Activated T-cell treated with anti-CD3 and anti-CD28 coated beads, Interleukin-2, amount 50 U/mL, for 24 hours (primary cell): Measurements from ENCODE around the gene DLX2.
A peak's percentile ranks its signal among the peaks of the same experiment; 100 is the strongest.
"Not testable (repeated sequence)": the region's sequence is repeated elsewhere in the genome, so short reads cannot be mapped to it uniquely, and the experiment has no call there.

Experiments used
- DNase-seq: peaks from one replicate; pipeline ENCODE4 v3.0.0-alpha.2; 2020
- H3K27ac Mint-ChIP-seq: 2 replicates; pipeline ENCODE4 v1.8.0; 2020; ENCODE audit warnings: mild to moderate bottlenecking, mixed read lengths
- H3K27me3 Mint-ChIP-seq: 2 replicates; pipeline ENCODE4 v1.8.0; 2020; ENCODE audit warnings: mixed read lengths
- H3K36me3 Mint-ChIP-seq: 2 replicates; pipeline ENCODE4 v1.8.0; 2020; ENCODE audit warnings: low read depth, mixed read lengths
- H3K4me1 Mint-ChIP-seq: 2 replicates; pipeline ENCODE4 v1.8.0; 2020; ENCODE audit warnings: low read depth, mixed read lengths
- H3K4me3 Mint-ChIP-seq: 2 replicates; pipeline ENCODE4 v1.8.0; 2020; ENCODE audit warnings: mild to moderate bottlenecking, moderate library complexity, mixed read lengths
- H3K9me3 Mint-ChIP-seq: 2 replicates; pipeline ENCODE4 v1.8.0; 2020; ENCODE audit warnings: mixed read lengths

DLX2 gene

DNA sequence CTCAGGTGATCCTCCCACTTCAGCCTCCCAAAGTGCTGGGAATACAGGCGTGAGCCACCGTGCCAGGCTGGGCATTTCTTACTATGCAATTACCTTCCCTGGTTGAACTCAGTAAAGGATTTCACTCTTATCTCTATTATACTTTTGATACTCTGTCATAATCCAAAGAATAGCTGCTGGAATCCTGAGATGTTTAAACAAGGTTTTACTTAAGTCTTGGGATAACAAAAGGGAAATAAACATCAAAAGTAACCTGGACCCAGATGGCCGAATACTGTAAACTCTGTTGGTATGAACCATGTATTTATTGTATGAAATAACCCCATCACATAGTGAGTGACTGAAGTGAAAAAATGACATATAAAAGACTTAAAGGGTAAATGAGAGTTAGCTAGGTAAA, 11.9 kb upstream of the DLX2 start:
- H3K4me3 Mint-ChIP-seq = no peak overlapping the region
- peaks cover 3% of the 10 kb centered on the region for H3K4me1 Mint-ChIP-seq
- no peak overlapping the region for H3K27ac Mint-ChIP-seq
- H3K27me3 Mint-ChIP-seq = peaks cover 39% of the 10 kb centered on the region
- no peak for DNase-seq
- no peaks in the 10 kb centered on the region for H3K36me3 Mint-ChIP-seq
- H3K9me3 Mint-ChIP-seq = no peaks in the 10 kb centered on the region

DNA sequence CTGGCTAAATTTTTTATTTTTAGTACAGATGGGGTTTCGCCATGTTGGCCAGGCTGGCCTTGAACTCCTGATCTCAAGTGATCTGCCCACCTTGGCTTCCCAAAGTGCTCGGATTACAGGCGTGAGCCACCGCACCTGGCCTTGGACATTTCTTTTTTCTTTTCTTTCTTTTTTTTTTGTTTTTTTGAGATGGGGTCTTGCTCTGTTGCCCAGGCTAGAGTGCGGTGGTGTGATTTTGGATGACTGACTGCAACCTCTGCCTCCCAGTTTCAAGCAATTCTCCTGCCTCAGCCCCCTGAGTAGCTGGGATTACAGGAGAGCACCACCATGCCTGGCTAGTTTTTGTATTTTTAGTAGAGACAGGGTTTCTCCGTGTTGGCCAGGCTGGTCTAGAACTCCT, 11.5 kb upstream of the DLX2 start:
- H3K27ac Mint-ChIP-seq, H3K4me1 Mint-ChIP-seq, H3K4me3 Mint-ChIP-seq, H3K36me3 Mint-ChIP-seq, DNase-seq, H3K9me3 Mint-ChIP-seq: not testable (repeated sequence)
- H3K27me3 Mint-ChIP-seq = peaks cover 42% of the 10 kb centered on the region

DNA sequence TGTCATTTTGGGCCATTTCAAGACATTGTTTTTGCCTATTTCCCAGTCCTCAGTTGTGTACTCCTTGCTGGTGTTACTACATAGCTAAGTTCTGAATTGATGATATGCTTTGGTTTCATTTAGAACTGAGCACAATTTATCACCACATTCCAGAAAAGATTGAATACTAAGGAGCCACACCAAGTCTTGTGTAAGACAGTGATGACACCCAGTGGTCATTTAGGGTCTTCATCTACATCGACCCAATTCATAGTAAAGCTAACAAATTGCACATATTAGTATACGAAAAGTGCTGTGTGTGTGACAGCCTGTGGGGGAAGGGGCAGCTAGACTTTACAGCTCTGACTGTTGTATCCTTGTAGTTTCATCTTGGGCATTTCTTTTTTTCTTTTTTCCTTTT, 10.9 kb upstream of the DLX2 start:
- H3K4me1 Mint-ChIP-seq = peaks cover 6% of the 10 kb centered on the region
- H3K4me3 Mint-ChIP-seq = no peak overlapping the region
- no peaks in the 10 kb centered on the region for H3K9me3 Mint-ChIP-seq
- H3K36me3 Mint-ChIP-seq = no peaks in the 10 kb centered on the region
- H3K27me3 Mint-ChIP-seq = peaks cover 40% of the 10 kb centered on the region
- DNase-seq = no peak
- H3K27ac Mint-ChIP-seq = no peak overlapping the region

DNA sequence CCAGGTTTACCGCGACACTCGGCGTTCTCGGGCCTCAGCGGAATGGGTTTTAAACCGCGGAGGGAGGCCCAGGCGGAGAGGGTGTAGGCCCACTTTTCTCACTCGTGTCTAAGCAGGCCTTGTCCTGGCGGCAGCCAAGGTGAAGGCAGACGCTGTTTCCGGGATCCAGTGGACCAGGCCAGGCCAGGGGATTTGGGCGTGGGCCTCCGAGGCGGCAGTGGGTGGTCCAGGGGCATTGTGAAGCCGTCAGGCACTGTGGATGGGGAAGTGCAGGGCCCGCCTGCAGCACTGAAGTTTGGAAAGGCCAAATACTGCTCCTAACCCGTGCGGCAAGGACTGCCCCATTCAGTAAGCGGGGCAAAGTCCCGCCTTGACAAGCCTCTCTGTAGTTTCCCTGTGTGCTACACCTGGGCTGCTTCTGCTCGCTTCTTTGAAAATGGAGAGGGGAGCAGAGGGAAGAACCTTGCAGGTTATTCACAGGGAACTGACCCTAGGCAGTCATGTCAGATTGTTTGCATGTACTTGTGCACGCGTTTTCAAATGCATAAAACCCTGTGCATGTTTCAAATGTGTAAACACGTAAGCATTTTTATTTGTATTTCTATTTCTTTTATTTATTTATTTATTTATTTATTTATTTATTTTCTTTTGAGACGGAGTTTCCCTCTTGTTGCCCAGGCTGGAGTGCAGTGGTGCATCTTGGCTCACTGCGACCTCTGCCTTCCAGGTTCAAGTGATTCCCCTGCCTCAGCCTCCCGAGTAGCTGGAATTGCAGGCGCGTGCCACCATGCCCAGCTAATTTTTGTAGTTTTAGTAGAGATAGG, 7.5 kb upstream of the DLX2 start:
- Mint-ChIP-seq H3K4me3 (no peak overlapping the region), H3K9me3 (no peaks in the 10 kb centered on the region), H3K4me1 (peaks cover 29% of the 10 kb centered on the region), H3K27me3 (peaks cover 66% of the 10 kb centered on the region), H3K36me3 (no peaks in the 10 kb centered on the region), H3K27ac (no peak overlapping the region)
- peak; percentile 31 for DNase-seq

DNA sequence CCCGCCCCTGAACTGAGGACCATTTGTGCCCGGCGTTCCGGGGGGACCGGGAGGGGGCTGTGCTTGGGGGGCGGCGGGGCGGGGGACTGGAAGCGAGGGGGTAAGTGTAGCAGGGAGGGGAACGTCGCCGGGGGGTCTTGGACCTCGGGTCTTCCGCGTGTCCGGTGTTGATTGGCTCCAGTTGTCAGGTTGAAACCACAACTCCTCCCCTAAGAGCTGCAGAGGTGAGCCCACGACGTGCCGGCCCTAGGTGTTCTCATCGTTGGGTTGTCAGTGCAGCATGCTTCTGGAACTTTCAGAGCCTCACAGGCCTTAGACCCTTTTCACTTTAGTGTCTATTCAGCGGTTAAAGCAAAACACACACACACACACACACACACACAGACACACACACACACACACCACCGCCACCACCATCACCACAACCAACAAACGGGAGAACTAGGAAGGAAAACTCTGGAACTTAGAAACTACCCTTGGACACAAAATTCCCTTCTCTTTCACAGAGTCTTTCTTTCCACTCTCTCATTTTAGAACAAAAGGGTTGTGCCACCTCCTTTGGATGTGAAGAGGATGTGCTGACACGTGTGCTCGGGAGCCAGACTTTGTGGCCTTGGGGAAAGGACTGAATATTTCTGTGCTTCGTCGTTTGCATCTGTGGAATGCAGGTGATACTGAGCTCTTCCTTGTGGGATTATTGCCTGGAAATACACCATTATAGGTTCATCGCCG, 6.7 kb upstream of the DLX2 start:
- no peak overlapping the region for H3K4me3 Mint-ChIP-seq
- DNase-seq = no peak
- peaks cover 69% of the 10 kb centered on the region for H3K27me3 Mint-ChIP-seq
- H3K27ac Mint-ChIP-seq = no peak overlapping the region
- no peaks in the 10 kb centered on the region for H3K36me3 Mint-ChIP-seq
- H3K4me1 Mint-ChIP-seq = peaks cover 30% of the 10 kb centered on the region
- H3K9me3 Mint-ChIP-seq = no peaks in the 10 kb centered on the region

DNA sequence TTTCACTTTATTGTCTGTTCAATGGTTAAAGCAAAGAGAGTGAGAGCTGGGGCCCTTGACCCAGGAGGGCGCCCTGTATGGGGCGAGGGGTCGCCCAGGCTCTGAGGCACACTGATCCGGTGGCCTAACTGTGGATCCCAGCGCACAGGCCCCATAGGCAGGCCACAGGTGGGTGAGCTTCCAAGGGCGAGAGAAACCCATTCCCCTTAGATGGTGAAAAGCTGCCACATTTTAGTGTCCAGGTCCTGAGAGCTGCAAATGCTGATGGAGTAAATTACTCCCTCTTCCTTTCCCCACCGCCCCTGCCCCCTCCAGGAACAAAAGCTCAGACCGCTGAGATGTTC, 5.9 kb upstream of the DLX2 start:
- Mint-ChIP-seq H3K4me3 (no peak overlapping the region), H3K27ac (no peak overlapping the region), H3K9me3 (no peaks in the 10 kb centered on the region), H3K27me3 (peaks cover 73% of the 10 kb centered on the region), H3K4me1 (peaks cover 39% of the 10 kb centered on the region), H3K36me3 (no peaks in the 10 kb centered on the region)
- DNase-seq = peak; percentile 32

DNA sequence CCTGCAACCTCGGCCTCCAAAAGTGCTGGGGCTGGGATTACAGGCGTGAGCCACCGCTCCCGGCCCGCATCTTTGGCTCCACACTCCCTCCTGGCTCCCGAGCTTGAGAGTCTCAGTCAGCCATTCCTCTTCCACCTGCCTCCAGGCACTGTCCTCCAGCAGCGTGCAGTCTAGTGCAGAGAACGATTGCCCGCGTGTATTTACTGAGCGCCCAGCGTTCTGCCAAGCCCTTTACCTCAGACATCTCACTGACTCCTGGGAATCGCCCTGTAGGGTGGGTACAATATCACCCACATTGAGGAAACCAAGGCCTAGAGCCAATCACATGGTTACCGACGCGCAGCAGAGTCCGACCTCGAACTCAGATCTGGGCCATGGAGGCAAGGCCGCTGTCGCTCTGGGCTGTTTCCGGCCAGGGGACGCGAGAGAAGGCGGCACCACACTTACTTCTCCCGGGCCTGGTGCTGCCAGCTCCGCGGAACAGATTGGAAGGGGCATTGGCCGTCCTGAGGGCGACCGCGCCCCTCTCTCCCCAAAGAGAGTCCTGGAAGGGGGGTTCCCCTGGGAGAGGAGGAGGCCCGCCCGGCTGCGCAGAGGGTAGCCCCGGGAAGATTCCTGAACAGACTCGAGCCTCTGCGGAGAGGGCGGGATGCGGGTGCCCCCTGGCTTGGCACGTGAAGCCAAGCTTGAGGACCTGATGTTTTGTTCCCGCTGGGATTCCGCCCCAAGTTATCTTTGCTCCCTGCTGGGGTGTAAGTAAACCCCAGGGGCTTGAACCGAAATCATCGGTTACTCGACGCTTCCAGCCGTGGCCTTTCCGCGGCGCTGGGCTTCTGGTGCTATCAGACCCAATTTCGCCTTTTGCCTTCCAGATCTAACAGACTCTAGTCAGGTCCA, 5.2 kb upstream of the DLX2 start:
- H3K4me3 Mint-ChIP-seq = peak overlapping the region; percentile 20

DNA sequence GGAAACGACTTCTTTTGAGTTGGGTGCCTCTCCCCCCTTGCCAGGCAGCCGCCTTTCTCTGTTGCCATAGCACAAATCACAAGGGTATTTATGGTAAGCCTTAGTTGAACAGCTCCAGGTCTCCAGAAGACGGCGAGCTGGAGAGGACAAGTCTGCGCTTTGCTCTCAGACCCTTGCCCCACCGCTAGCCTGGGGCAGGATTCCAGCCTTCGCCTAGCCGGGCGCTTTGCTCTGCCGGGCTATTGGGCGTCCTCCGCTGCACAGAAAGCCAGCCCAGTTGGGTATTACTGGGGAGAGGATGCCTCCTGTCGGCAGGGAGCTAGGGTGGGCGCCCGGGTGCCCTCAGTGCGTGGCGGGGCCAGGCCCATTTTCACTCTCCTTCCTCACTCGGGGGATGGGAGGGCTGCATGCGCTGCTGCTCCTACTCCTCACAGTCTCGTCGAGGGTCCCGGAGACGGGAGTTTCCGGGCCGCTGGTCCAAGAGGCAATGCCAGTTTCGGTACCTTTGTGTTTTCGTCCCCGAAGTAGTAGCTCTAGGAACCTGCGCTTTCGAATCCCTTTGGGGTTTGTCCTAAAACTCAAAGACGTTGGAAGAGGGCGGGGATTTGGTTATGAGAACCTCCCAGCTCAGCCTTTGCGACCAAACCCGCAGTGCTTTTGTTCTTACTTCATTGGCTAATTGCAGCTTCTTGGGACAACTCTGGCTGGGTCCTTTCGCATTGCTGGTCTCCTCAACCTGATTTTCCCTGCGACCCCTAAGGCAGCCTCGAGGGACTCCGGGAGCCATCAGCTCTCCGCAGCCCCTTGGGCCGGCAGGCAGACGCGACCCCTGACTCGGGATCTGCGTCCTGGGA, 3.6 kb upstream of the DLX2 start:
- H3K4me3 Mint-ChIP-seq = peak overlapping the region; percentile 63
- DNase-seq = peak; percentile 65
- no peak overlapping the region for H3K27ac Mint-ChIP-seq
- H3K36me3 Mint-ChIP-seq = no peaks in the 10 kb centered on the region
- no peaks in the 10 kb centered on the region for H3K9me3 Mint-ChIP-seq
- peaks cover 58% of the 10 kb centered on the region for H3K4me1 Mint-ChIP-seq
- peaks cover 86% of the 10 kb centered on the region for H3K27me3 Mint-ChIP-seq

More for the DNA sequence above, 5.2 kb upstream of the DLX2 start:
- H3K36me3 Mint-ChIP-seq = no peaks in the 10 kb centered on the region
- peak; percentile 37 for DNase-seq
- H3K4me1 Mint-ChIP-seq = peaks cover 45% of the 10 kb centered on the region
- H3K27ac Mint-ChIP-seq = no peak overlapping the region
- H3K27me3 Mint-ChIP-seq = peaks cover 76% of the 10 kb centered on the region
- H3K9me3 Mint-ChIP-seq = no peaks in the 10 kb centered on the region

DNA sequence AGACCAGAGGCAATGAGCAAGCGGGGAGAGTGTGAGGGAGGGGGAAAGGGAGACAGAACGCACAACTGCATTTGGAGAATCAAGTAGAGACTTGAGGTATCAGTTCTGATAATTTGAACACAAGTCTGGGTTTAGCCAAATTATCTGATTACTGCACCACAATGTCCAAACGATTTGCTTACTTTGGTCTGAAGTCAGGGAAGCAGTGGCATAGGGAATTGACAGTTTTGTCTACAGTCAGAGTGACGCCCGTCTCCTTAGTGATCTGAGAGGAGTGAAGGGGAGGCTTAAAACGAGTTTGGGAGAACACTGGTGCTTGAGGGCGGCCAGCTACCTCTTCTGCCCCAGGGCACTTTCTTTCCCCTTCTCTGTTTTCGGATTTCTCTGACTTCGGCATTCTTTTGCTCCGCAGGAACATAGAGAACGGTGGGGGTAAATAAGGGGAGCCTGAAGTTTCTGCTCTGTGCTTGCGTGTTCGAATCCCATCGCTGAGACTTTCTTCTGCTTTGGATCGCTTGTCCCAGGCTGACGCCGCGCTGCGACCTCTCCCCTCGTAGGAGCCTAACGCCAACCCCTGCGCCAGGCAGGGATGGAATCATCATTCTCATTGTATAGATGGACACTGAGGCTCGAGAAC, 2.9 kb upstream of the DLX2 start:
- H3K36me3 Mint-ChIP-seq = no peaks in the 10 kb centered on the region
- H3K4me3 Mint-ChIP-seq = peak overlapping the region; percentile 63
- H3K27ac Mint-ChIP-seq = no peak overlapping the region
- peaks cover 66% of the 10 kb centered on the region for H3K4me1 Mint-ChIP-seq
- DNase-seq = no peak
- H3K27me3 Mint-ChIP-seq = peaks cover 90% of the 10 kb centered on the region
- H3K9me3 Mint-ChIP-seq = no peaks in the 10 kb centered on the region

DNA sequence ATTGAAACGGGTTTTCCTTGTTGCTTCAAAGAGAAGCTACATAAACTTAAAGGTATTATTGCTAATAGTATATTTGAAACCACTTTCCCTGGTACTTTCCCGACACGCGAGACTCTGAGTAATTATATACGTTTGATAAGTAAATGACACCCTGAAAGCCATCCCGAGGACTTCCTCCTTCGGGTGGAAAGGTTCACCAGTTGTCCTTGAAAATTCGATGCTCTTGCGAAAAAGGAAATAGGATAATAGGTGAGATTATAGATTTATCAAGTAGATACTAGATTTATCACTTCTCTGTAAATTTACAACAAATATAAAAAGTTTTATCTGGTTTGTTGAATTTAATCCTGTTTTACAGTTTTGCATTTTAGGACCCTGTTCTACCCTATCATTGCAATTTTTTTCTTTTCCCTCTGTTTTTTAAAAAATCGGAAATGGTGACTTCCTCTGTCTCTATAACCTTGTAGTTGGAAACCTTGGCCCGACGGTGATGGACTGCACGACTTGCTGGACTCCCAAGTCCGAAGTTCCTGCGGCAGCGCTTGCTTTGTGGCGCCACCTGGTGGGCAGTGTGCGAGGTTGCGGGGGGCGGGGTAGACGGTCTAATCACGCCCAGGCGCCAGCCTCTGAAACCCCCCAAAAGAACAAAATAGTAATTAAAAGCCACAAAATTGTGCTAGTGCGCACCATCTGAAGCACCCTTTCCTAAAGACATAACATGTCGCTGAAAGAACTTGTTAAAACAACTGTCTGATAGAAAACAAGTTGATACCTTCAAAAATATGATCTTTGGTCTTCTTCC, 972 bp upstream of the DLX2 start:
- Mint-ChIP-seq H3K4me3 (peak overlapping the region; percentile 79), H3K27ac (peak overlapping the region; percentile 73), H3K27me3 (peaks cover 93% of the 10 kb centered on the region), H3K36me3 (no peaks in the 10 kb centered on the region), H3K9me3 (no peaks in the 10 kb centered on the region), H3K4me1 (peaks cover 64% of the 10 kb centered on the region)
- DNase-seq = peak; percentile 84

DNA sequence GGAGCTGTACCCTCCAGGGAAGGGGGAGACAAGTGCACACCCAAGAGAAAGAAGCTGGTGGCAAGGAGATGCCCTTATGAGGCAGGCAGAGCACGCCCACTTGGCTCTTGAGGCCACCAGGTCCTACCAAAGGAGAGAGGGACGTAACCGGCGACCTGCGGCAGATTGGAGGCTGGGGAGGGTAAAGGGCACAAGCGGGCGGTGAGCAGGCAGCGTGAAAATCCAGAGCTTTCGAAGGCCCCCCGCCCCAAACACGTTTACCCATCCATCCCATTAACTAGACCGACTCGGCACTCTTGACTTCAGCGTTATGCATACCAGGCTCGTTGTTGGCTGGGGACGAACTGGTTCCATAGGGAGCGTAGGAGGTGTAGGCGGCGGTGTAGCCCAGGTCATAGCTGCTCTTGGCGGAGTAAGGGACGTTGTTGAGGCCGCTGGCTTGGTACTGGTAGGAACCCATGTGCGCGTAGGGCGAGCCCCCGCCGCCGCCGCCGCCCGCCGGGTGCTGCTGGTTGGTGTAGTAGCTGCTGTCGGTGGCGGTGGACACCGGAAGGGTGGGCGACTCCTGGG, 794 bp downstream of the DLX2 start:
- Mint-ChIP-seq H3K27me3 (peaks cover 93% of the 10 kb centered on the region), H3K9me3 (no peaks in the 10 kb centered on the region), H3K4me3 (peak overlapping the region; percentile 79), H3K4me1 (peaks cover 66% of the 10 kb centered on the region), H3K27ac (peak overlapping the region; percentile 38), H3K36me3 (no peaks in the 10 kb centered on the region)
- peak; percentile 62 for DNase-seq

DNA sequence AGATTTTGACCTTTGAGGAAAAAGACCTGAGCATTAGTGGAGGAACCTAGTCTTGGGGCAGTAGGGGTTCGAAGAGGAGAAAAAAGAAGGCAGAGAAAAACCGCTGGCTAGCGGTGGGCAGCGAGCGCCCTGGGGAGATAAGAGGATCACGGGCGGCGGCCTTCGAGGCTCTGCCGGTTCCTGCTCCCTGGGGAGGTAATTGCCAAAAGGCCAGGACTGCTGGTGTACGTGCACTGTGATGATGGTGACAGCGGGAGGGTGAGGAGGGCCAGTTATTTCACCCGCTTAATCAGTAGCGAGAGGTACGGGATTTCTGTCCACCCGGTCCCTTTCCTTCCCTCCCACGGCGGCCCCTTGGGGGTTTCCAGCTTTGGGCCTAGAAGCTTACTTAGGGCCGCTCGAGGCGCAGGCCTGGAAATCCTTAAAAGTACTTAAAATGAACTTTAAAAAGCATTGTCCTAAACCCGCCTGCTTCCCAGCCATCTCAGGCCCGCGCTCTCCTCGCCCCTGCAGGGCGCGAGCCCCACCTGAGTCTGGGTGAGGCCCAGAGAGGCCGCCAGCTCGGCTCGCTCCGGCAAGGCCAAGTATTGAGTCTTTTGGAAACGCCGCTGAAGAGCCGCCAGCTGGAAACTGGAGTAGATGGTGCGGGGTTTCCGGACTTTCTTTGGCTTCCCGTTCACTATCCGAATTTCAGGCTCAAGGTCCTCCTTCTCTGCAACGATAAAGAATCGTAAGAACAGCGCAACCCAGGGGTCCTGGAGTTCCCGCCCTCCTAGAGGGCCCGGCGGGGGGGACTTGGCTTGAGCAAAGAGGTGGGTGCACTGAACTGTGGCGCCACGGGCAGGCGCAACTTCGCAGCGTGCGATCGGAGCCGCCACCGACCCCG, 1.5 kb downstream of the DLX2 start:
- Mint-ChIP-seq H3K36me3 (no peaks in the 10 kb centered on the region), H3K4me1 (peaks cover 65% of the 10 kb centered on the region), H3K27ac (peak overlapping the region; percentile 38), H3K4me3 (peak overlapping the region; percentile 79), H3K9me3 (no peaks in the 10 kb centered on the region), H3K27me3 (peaks cover 92% of the 10 kb centered on the region)
- DNase-seq = peak; percentile 57
